OCI-LY3 (cell line): ENCODE data around the gene CCDC190.

Experiments
- EZH2phosphoT487 ChIP-seq: fragments of 200-600 bp; shearing (Covaris generic); IDR thresholded peaks from 2 replicates; pipeline ENCODE4 v1.6.1; 2018; ENCODE audit warnings: antibody characterized with exemption, mixed run types, low read depth
- TF ChIP-seq, protein P1 (sequence below): fragments of 200-600, 300-600 bp; sonication (generic); IDR thresholded peaks from 2 replicates; pipeline ENCODE4 v1.5.1; 2014; ENCODE audit warnings: antibody characterized with exemption, low read length, low read depth

DNA sequence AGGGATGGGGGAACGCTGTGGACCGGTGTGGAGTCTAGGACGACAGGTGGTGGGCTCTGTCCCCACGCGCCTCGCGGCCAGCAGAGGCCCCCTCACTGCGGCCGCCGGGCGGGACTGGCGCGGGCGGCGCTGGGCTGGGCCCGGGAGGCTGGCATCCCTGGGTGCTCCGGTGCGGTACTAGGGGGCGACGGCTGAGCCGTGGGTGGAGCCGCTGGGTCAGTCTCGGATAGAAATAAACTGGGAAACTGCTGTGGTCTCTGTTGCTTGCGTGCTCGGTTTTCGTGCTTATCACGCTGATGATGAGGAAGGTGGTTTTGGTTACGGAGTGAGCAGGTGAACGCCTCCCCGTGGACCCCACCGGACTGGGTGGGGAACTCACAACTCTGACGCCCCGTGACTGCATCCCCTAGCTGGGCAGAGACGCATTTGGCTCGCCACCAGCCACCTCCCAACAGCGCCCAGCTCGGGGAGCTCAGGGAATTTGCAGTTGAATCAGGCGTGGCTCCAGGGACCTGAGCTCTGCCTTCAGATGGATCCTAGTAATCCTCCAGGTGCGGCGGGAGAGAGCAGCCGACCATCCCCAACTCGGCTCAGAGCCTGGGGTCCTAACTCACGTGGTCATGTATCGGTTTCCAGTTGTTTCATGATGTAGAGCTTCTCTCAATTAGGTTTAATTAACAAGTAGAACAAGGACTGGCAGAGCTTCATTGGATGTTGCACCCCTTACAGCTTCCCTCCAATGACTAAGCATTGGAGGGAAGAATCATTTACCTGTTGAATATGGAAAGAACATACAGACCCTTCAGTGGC, 38.4 kb downstream of the CCDC190 start:
- TF ChIP-seq, protein P1, sequence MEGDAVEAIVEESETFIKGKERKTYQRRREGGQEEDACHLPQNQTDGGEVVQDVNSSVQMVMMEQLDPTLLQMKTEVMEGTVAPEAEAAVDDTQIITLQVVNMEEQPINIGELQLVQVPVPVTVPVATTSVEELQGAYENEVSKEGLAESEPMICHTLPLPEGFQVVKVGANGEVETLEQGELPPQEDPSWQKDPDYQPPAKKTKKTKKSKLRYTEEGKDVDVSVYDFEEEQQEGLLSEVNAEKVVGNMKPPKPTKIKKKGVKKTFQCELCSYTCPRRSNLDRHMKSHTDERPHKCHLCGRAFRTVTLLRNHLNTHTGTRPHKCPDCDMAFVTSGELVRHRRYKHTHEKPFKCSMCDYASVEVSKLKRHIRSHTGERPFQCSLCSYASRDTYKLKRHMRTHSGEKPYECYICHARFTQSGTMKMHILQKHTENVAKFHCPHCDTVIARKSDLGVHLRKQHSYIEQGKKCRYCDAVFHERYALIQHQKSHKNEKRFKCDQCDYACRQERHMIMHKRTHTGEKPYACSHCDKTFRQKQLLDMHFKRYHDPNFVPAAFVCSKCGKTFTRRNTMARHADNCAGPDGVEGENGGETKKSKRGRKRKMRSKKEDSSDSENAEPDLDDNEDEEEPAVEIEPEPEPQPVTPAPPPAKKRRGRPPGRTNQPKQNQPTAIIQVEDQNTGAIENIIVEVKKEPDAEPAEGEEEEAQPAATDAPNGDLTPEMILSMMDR: no peak
- TF ChIP-seq EZH2phosphoT487: no peak
